Mucosa of gallbladder (tissue), 1 donor: ENCODE results near the gene YPEL3. TPM values are rescaled to one million over a fixed set of nuclear protein-coding genes. Genes with fewer than 3 reads are reported as not detected.

Source experiments
- DNase-seq: peaks from one replicate; pipeline ENCODE4 v3.0.0-alpha.2; 2020; ENCODE audit warnings: low spot score
- total RNA-seq: library from RNA; stranded (reverse); gene quantifications from one replicate; pipeline ENCODE4 v1.2.1, GENCODE V29; 2021
- donor health status: DM: no; HTN: no; CAD: no.

Gene YPEL3
- total RNA-seq, 1 donor from 2014 or later, result 81.7 TPM

- DNase-seq, result no peak
These were observed 44.5 kb downstream of the YPEL3 start for GRCh38 chr16:30051518-30051917.

DNA sequence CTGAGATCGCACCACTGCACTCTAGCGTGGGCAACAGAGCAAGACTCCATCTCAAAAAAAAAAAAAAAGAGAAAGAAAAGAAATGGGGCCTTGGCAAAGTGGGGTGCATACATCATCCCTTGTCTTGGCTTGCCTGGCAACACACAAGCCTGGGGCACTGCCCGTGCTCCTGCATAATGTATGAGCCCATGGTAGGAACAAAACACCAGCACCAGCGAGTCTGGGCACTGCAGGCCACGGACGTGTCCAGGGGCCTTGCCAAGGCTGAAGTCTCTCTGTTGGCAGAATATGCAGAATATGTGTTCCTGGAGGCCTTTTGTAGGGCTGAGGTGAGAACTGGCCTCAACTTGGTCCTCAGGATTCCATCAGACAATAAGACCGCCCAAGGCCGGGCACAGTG is 46.1 kb downstream of the YPEL3 start:
- no peak for DNase-seq

DNA sequence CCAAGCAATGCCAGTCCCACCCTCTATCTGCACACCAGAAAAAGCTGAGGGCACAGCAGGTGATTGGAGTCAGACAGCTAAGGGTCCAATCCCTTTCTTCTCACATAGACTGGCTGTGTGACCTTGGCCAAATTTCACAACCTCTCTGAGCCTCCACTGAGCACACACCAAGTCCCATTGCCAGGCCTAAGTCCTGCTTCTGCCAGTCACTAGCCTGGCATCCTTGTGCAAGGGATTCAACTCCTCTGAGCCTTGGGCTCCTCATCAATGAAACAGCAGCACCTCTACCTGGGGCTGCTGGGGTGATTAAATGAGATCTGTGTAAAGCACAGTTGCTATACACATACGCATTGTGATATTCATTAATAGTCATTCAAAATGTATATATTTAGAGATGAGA is 49.4 kb downstream of the YPEL3 start:
- DNase-seq, result no peak

- no peak for DNase-seq
These were observed 49.8 kb downstream of the YPEL3 start for GRCh38 chr16:30046178-30046577.

Other genes starting within 250 kb of the YPEL3 start
- gene CDIPT, start 233.0 kb downstream of the YPEL3 start, total RNA-seq, result 110 TPM
- 113 TPM for gene SEZ6L2, start 196.7 kb downstream of the YPEL3 start, total RNA-seq
- 94.5 TPM for gene ASPHD1, start 195.7 kb downstream of the YPEL3 start, total RNA-seq
- gene KCTD13, start 170.0 kb downstream of the YPEL3 start, total RNA-seq, result 28.4 TPM
- 167 TPM for gene TMEM219, start 134.1 kb downstream of the YPEL3 start, total RNA-seq
- 67.3 TPM for gene TAOK2, start 122.3 kb downstream of the YPEL3 start, total RNA-seq
- gene HIRIP3, start 100.6 kb downstream of the YPEL3 start, total RNA-seq, result 16.3 TPM
- 88.4 TPM for gene INO80E, start 100.0 kb downstream of the YPEL3 start, total RNA-seq
- gene DOC2A, start 85.2 kb downstream of the YPEL3 start, total RNA-seq, result 18.8 TPM
- gene C16orf92, start 73.0 kb downstream of the YPEL3 start, total RNA-seq, result not detected
- not detected for gene TLCD3B, start 64.9 kb downstream of the YPEL3 start, total RNA-seq
- gene ALDOA, start 30.5 kb downstream of the YPEL3 start, total RNA-seq, result 1,422 TPM
- gene PPP4C, start 20.2 kb downstream of the YPEL3 start, total RNA-seq, result 95.3 TPM
- gene TBX6, start 4.3 kb downstream of the YPEL3 start, total RNA-seq, result 3.7 TPM
- gene GDPD3, start 17.3 kb upstream of the YPEL3 start, total RNA-seq, result 11.2 TPM
- 109 TPM for gene MAPK3, start 27.0 kb upstream of the YPEL3 start, total RNA-seq
- gene CORO1A, start 87.4 kb upstream of the YPEL3 start, total RNA-seq, result 58.5 TPM
- 59.4 TPM for gene BOLA2B, start 97.5 kb upstream of the YPEL3 start, total RNA-seq
- gene SLX1A, start 97.7 kb upstream of the YPEL3 start, total RNA-seq, result 70.4 TPM
- gene SULT1A3, start 103.0 kb upstream of the YPEL3 start, total RNA-seq, result 19.4 TPM
- 12.5 TPM for gene NPIPB13, start 152.3 kb upstream of the YPEL3 start, total RNA-seq